ENCODE data around the gene SMIM45.

Gene SMIM45

GRCh38 chr22:41915786-41916493 is 36.0 kb upstream of the SMIM45 start:
- no peak for DNase-seq (ENCODE audit: low spot score)

GRCh38 chr22:41916745-41917358 is 35.1 kb upstream of the SMIM45 start:
- DNase-seq (ENCODE audit: low spot score), result no peak

- no peak for DNase-seq (ENCODE audit: low spot score)
Measured at GRCh38 chr22:41917375-41917902, 34.5 kb upstream of the SMIM45 start.

- DNase-seq (ENCODE audit: low spot score), result peak; percentile 77
Measured at GRCh38 chr22:41917903-41918791, 33.8 kb upstream of the SMIM45 start.

DNA sequence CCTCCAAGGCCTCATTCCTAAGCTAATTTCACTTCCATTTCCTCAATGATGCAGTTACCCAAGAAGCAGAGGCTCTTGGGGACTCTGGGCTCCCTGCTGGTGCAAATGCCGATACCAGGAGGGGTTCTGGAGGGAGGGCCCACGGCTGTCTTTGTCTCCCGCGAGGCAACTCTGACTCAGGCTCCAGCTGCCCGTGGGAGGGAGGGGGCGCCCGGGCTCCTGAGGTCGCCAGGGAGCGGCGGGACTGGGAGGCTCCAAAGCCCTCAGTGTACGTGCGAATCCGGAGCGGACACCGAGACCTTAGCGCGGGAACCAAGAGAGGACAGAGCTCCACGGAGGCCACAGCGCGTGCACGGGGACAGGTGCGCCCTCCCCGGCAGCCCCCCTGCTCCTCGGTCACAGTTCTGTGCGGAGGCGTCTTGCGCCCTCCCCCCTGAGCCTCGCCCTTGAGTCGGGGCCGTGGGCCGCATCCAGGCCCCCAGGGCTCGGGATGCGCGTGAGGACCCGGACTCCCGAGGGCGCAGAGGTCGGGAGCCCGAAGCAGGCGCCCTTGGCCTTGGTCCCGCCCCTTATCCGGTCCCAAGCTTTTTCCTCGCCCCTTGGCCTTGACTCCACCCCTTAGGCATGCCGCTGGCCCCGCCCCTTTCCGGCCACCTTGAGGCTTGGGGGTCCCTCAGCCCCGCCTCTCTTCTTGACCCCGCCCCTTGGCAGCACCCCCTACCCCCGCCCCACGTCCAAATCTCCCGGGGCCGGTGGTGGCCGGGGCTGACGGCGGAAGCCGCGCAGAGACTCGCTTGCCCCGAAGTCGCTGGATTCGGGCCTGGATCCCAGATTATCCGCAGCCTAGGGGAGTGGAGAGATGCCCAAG is 32.4 kb upstream of the SMIM45 start:
- no peak for DNase-seq (ENCODE audit: low spot score)

DNA sequence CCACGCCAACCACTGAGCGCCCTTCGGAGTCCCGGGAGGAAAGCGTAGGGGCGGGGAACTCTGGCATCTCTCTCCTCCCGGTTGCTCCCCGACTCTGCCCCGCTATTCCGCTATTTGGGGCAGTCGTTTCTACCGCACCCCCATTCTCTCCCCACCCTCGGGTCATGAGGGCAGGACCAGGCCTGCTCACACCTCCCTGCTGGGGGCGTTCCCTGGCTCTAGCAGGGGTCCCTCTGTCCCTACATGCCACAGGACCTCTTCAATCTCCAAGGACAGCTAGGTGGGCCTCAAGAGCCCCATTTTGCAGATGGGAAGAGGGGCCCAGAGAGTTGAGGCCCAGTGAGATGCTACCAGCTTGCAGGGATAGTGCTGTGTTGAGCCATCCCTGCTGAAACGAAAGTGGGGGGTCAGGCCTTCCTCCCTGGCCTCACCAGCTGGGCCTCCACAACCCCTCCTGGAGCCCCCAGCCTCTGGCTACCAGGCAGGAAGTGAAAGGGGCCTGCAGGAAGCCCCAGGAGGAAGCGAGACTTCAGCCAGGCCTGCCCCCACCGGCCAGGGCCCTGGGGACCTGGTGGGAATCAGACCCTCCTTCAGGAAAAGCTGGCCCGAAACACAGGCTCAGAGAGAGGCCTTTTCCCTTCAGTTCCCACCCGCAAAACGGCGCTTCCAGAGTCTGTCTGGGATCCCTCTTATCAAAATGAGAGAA is 31.5 kb upstream of the SMIM45 start:
- DNase-seq (ENCODE audit: low spot score), result no peak

DNA sequence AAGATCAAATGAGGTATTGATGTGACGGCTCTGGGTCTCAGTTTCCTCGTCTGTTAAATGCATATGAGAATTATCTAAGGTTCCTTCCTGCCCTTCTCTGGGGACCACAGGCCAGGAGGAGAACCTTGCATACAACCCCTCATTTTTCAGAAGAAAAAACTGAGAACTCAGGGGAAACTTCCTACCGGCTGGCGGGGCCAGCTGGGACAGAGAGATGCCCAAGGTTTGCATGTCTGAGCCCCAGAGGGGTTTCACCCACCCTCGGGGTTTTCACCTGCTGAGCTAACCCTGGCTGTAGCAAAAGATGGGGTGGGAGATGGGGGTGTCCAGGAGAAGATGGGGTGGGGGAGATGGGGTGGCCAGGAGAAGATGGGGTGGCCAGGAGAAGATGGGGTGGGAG is 29.6 kb upstream of the SMIM45 start:
- DNase-seq (ENCODE audit: low spot score), result no peak

DNA sequence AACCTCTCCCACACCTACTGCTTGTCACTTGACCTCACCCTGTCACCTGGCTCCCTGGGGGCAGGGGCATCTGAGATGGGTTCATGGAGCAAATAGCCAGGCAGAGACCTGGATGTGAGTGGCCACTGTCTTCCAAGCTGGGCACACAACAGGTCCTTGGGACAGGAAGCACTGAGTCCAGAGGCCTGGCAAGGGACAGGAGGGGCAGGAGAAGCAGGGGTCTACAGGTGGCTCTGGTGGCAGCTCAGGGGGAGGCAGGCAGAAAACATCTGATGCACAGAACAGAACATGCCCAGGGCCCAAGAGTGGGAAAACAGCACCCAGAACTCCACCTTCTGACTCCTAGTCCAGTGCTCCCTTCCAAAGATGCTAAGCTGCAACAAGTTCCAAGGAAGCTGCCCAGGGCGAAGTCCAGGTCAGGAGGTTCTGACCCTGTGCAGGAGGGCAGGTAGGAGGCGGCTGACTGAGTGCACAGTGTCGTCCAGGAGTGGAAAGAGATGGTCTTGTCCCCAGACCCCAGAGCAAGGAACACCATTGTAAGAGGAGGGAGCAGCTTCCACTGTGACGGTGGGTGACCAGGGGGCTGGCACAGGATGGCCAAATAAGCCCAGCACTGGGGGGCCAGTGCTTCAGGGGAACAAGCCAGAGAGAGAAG is 28.9 kb upstream of the SMIM45 start:
- DNase-seq (ENCODE audit: low spot score), result no peak

- DNase-seq (ENCODE audit: low spot score), result no peak
Measured at GRCh38 chr22:41923595-41924276, 28.2 kb upstream of the SMIM45 start.

DNA sequence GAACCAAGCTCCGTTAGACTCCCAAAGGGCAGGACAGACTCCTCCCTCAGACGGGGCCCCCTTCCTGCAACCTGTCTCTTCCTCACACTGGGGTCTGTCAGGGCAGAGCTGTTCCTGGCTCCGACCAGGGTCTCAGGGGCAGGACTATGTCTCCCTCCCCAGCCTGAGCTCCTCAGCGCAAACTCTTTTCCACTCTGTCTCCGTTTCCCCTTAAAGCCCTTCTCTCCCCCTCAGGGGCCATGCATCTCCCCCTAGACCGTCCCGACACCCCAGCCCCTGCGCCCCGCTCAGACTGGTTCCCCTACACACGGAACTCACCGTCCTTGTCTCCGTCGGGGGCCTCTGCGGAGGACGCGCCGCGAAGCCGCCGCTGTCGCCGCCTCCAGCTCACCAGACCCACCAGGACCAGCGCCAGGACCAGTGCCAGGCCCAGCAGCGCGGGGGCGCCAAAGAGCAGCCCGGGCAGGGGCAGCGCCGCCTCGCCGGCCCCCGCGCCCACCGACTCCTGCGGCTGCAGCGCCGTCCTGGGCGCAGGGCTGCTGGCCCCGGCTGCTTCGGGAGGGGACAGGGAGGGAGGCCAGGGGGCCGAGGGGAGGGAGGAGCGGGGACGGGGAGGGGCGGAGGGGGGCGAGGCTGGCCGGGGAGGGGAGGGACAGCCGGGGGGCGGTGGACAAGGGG is 26.0 kb upstream of the SMIM45 start:
- peak; percentile 38 for DNase-seq (ENCODE audit: low spot score)

DNA sequence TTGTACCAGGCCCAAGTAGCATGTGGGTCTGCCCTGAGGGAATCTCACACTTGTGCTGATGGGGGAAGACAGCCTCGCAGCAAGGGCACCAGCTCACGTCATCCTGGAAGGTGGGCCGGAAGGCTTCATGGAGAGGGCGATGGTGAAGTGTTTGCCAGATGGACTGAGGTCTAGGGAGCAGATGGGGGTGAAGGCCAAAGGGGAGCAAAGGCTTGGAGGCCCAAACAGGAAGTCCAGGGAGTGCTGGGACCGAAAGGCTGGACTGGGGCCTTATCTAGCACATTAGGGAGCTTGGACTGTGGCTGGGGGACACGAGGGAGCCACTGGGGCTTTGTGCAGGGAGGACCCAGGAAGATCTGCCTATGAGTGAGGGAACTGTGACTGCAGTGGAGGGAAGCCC is 24.1 kb upstream of the SMIM45 start:
- no peak for DNase-seq (ENCODE audit: low spot score)

- DNase-seq (ENCODE audit: low spot score), result no peak
Measured at GRCh38 chr22:41928593-41929417, 23.1 kb upstream of the SMIM45 start.

- no peak for DNase-seq (ENCODE audit: low spot score)
Measured at GRCh38 chr22:41929418-41929810, 22.5 kb upstream of the SMIM45 start.

GRCh38 chr22:41931701-41932269 is 20.2 kb upstream of the SMIM45 start:
- DNase-seq (ENCODE audit: low spot score), result no peak

- DNase-seq (ENCODE audit: low spot score), result no peak
Measured at GRCh38 chr22:41932353-41932752, 19.6 kb upstream of the SMIM45 start.

GRCh38 chr22:41933411-41934177 is 18.4 kb upstream of the SMIM45 start:
- no peak for DNase-seq (ENCODE audit: low spot score)

- no peak for DNase-seq (ENCODE audit: low spot score)
Measured at GRCh38 chr22:41934284-41935014, 17.5 kb upstream of the SMIM45 start.
